ENCODE data around the gene EYA2. TPM values are rescaled to one million over a fixed set of nuclear protein-coding genes. Genes with fewer than 3 reads are reported as not detected.

Gene EYA2
- polyA plus RNA-seq, 3 donors: 0.04 to 0.16 TPM; not detected in 1

DNA sequence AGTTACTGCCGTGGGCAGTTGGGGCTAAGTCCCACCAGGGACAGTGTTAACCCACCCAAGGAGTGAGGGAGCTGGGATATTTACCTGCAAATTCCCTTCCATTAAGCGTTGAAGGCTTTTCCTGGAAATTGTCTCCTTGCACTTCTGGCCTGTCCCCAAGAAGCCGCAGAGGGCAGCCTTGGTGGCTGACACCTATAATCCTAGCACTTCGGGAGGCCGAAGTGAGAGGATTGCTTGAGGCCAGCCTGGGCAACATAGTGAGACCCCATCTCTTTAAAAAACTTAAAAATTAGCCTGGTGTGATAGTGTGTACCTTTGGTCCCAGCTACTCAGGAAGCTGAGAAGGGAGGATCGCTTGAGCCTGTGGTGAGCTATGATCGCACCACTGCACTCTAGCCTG is 204.4 kb downstream of the EYA2 start:
- no peaks in the 10 kb centered on the region for H3K27me3 ChIP-seq (ENCODE audit: control insufficient read depth in 2 of 2, insufficient read depth in 2 of 2, low read length in 2 of 2)
- H3K4me1 ChIP-seq (ENCODE audit: control insufficient read depth in 1 of 2, insufficient read depth in 2 of 2, low read length in 2 of 2): no peaks in the 10 kb centered on the region
- TF ChIP-seq, protein P1, sequence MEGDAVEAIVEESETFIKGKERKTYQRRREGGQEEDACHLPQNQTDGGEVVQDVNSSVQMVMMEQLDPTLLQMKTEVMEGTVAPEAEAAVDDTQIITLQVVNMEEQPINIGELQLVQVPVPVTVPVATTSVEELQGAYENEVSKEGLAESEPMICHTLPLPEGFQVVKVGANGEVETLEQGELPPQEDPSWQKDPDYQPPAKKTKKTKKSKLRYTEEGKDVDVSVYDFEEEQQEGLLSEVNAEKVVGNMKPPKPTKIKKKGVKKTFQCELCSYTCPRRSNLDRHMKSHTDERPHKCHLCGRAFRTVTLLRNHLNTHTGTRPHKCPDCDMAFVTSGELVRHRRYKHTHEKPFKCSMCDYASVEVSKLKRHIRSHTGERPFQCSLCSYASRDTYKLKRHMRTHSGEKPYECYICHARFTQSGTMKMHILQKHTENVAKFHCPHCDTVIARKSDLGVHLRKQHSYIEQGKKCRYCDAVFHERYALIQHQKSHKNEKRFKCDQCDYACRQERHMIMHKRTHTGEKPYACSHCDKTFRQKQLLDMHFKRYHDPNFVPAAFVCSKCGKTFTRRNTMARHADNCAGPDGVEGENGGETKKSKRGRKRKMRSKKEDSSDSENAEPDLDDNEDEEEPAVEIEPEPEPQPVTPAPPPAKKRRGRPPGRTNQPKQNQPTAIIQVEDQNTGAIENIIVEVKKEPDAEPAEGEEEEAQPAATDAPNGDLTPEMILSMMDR (IDR thresholded peaks at IDR 0.05): no peak
- no peaks in the 10 kb centered on the region for H3K36me3 ChIP-seq (replicated peaks in 1 of 2; ENCODE audit: control insufficient read depth in 1 of 2, insufficient read depth in 2 of 2, low read length in 2 of 2)
- peaks cover 21 to 39% of the 10 kb centered on the region in 2 donors for H3K9me3 ChIP-seq (replicated peaks in 1 of 2; ENCODE audit: control insufficient read depth in 1 of 2, insufficient read depth in 1 of 2, low read length in 2 of 2)
- WGBS (ENCODE audit: insufficient coverage): 96% methylated on average over 4 of the region's 7 CpGs
- H4K20me1 ChIP-seq (ENCODE audit: insufficient read depth, low read length): no peaks in the 10 kb centered on the region
- no peak overlapping the region for H2AFZ ChIP-seq (ENCODE audit: insufficient read depth, low read depth, low read length, poor library complexity, severe bottlenecking)
- H3K27ac Mint-ChIP-seq: peak overlapping the region in 2 of 7 donors; percentile 19 to 26
- no peak overlapping the region for H3K4me2 ChIP-seq (replicated peaks; ENCODE audit: extremely low read depth, low read length, poor library complexity, severe bottlenecking)
- no peak overlapping the region for H3K4me3 ChIP-seq (replicated peaks in 1 of 3; ENCODE audit: low read depth in 2 of 3, low read length in 3 of 3)
- H3K36me3 Mint-ChIP-seq: no peaks in the 10 kb centered on the region
- intact Hi-C loops (cut with micrococcal nuclease): no loop called here
- H3K4me3 Mint-ChIP-seq: no peak overlapping the region
- no peak overlapping the region for H3K27ac ChIP-seq (ENCODE audit: low read depth in 1 of 2, low read length in 2 of 2)
- H3K4me1 Mint-ChIP-seq: no peaks in the 10 kb centered on the region
- H3K79me2 ChIP-seq (ENCODE audit: insufficient read depth, low read length): no peaks in the 10 kb centered on the region
- DNase-seq: no peak
- H3K9ac ChIP-seq (ENCODE audit: insufficient read depth, low read length, poor library complexity, severe bottlenecking): no peak overlapping the region
- peaks cover 20 to 47% (median 38%) of the 10 kb centered on the region in 7 donors for H3K9me3 Mint-ChIP-seq
- H3K27me3 Mint-ChIP-seq (ENCODE audit: low read depth in 3 of 3): peaks cover 3 to 24% (median 8%) of the 10 kb centered on the region in 3 donors

DNA sequence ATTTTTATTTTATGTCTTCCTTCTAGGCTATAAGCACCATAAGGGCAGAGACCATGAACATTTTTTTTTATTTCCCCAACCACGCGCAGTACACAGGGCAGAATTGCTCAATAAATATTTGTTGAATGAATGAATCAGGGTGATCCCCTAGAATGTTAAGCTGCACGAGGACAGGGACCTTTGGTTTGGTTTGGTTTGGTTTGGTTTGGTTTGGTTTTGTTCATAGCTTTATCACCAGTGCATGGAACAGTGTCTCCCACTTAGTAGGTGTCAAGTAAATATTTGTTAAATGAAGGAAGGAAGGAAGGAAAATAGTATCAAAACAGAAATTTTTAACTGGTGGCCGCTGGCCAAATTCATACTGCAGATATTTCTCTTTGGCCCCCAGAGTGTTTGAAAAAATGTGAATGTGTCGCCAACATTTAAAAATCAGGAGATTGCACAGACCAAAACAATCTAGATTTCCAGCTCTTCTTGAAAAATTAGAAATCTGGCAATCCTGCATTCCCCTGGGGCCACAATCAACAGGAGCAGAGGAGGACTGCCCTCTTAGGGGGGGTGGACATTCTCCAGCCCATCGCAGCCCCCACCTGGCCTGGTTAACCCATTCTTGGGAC is 205.3 kb downstream of the EYA2 start:
- intact Hi-C loops (cut with micrococcal nuclease): no loop called here
- Mint-ChIP-seq H3K36me3 (no peaks in the 10 kb centered on the region), H3K27me3 (ENCODE audit: low read depth in 3 of 3) (peaks cover 3 to 20% (median 8%) of the 10 kb centered on the region in 3 donors), H3K9me3 (peaks cover 18 to 54% (median 45%) of the 10 kb centered on the region in 7 donors), H3K4me1 (no peaks in the 10 kb centered on the region), H3K4me3 (no peak overlapping the region), H3K27ac (peak overlapping the region in 1 of 7 donors; percentile 54)
- H3K4me2 ChIP-seq (replicated peaks; ENCODE audit: extremely low read depth, low read length, poor library complexity, severe bottlenecking): no peak overlapping the region
- WGBS (ENCODE audit: insufficient coverage): 92% methylated on average over 2 of the region's 6 CpGs
- H3K9me3 ChIP-seq (replicated peaks in 1 of 2; ENCODE audit: control insufficient read depth in 1 of 2, insufficient read depth in 1 of 2, low read length in 2 of 2): peaks cover 26 to 39% of the 10 kb centered on the region in 2 donors
- no peaks in the 10 kb centered on the region for H3K36me3 ChIP-seq (replicated peaks in 1 of 2; ENCODE audit: control insufficient read depth in 1 of 2, insufficient read depth in 2 of 2, low read length in 2 of 2)
- DNase-seq: no peak
- no peak overlapping the region for H3K27ac ChIP-seq (ENCODE audit: low read depth in 1 of 2, low read length in 2 of 2)
- H4K20me1 ChIP-seq (ENCODE audit: insufficient read depth, low read length): no peaks in the 10 kb centered on the region
- H3K4me1 ChIP-seq (ENCODE audit: control insufficient read depth in 1 of 2, insufficient read depth in 2 of 2, low read length in 2 of 2): no peaks in the 10 kb centered on the region
- no peak overlapping the region for H2AFZ ChIP-seq (ENCODE audit: insufficient read depth, low read depth, low read length, poor library complexity, severe bottlenecking)
- H3K4me3 ChIP-seq (replicated peaks in 1 of 3; ENCODE audit: low read depth in 2 of 3, low read length in 3 of 3): no peak overlapping the region
- H3K27me3 ChIP-seq (ENCODE audit: control insufficient read depth in 2 of 2, insufficient read depth in 2 of 2, low read length in 2 of 2): no peaks in the 10 kb centered on the region
- H3K79me2 ChIP-seq (ENCODE audit: insufficient read depth, low read length): no peaks in the 10 kb centered on the region
- no peak overlapping the region for H3K9ac ChIP-seq (ENCODE audit: insufficient read depth, low read length, poor library complexity, severe bottlenecking)
- TF ChIP-seq, protein P1 (IDR thresholded peaks at IDR 0.05): no peak

Data from CD14-positive monocyte (primary cell).